GM12878 (cell line): ENCODE results near the gene SEC22C. TPM values are rescaled to one million over a fixed set of nuclear protein-coding genes. Genes with fewer than 3 reads are reported as not detected.

ENCODE experiments used
- ATAC-seq: fragments of 200-7000 bp; cut with Tn5 transposase; 3 replicates; pipeline ENCODE4 v1.9.1; 2020; ENCODE audit warnings: mild to moderate bottlenecking, moderate library complexity
- BruUV-seq: library from RNA; stranded (reverse); fragments of 400-500 nt; replicated peaks from 2 replicates; lab custom pipeline; 2021; lab: Mats Ljungman, UMichigan
- CTCF ChIA-PET: fragments of 300-600 bp; sonication (Branson Sonifier 250); formaldehyde crosslinking; extraction: SDS; loops from one replicate; lab custom pipeline; 2021; ENCODE audit warnings: inconsistent platforms; lab: Yijun Ruan, JAX
- POLR2A ChIA-PET: fragments of 350-600 bp; formaldehyde crosslinking; extraction: SDS; loops from one replicate; lab custom pipeline; 2021; ENCODE audit warnings: inconsistent platforms; lab: Charles Lee
- RAD21 ChIA-PET: fragments of 300-600 bp; sonication (Branson Sonifier 250); formaldehyde crosslinking; loops from one replicate; lab custom pipeline; 2023; ENCODE audit warnings: antibody characterized with exemption; ENCODE audit not compliant: unreplicated experiment; lab: Charles Lee
- SMC1A ChIA-PET: fragments of 300-600 bp; sonication (Branson Sonifier 250); formaldehyde crosslinking; loops from one replicate; lab custom pipeline; 2023; ENCODE audit not compliant: unreplicated experiment, uncharacterized antibody; lab: Charles Lee
- DNase-seq: peaks from one replicate; pipeline ENCODE4 v3.0.0-alpha.2; 2011; ENCODE audit warnings: low read depth, low spot score
- FAIRE-seq: peaks from 3 replicates; lab custom pipeline; 2011; peaks lifted over from hg19 to GRCh38; lab: Jason Lieb, UNC
- H2AFZ ChIP-seq: 2 replicates; pipeline ENCODE4 v1.6.0; 2011; ENCODE audit warnings: low read depth, low read length, control low read depth; ENCODE audit not compliant: control insufficient read depth
- H3K27ac ChIP-seq: 2 replicates; pipeline ENCODE4 v1.5.1; 2011; ENCODE audit warnings: control low read depth; ENCODE audit not compliant: control insufficient read depth, insufficient read depth
- H3K27me3 ChIP-seq, 2 experiments: replicated peaks in 1 of 2; 2 replicates each; pipeline versions ENCODE4 v1.6.0 to v1.6.1; 2011; ENCODE audit warnings: low read length in 1 of 2; ENCODE audit not compliant: control insufficient read depth in 2 of 2, insufficient read depth in 2 of 2
- H3K36me3 ChIP-seq, 2 experiments: 2 replicates each; pipeline ENCODE4 v1.5.1; 2011; ENCODE audit warnings: low read length in 1 of 2; ENCODE audit not compliant: control insufficient read depth in 2 of 2, insufficient read depth in 2 of 2
- H3K4me1 ChIP-seq: 2 replicates; pipeline ENCODE4 v1.6.1; 2011; ENCODE audit warnings: mild to moderate bottlenecking, low read length, moderate library complexity, mixed read lengths; ENCODE audit not compliant: control insufficient read depth, insufficient read depth
- H3K4me2 ChIP-seq: 2 replicates; pipeline ENCODE4 v1.6.0; 2011; ENCODE audit warnings: control low read depth; ENCODE audit not compliant: control insufficient read depth, insufficient read depth
- H3K4me3 ChIP-seq: fragments of 200-600 bp; sonication (generic); 2 replicates; pipeline ENCODE4 v1.5.1; 2016
- H3K79me2 ChIP-seq: 2 replicates; pipeline ENCODE4 v1.6.0; 2011; ENCODE audit warnings: low read length; ENCODE audit not compliant: control insufficient read depth, insufficient read depth
- H3K9ac ChIP-seq: 2 replicates; pipeline ENCODE4 v1.8.0; 2011; ENCODE audit warnings: low read length, control low read depth, mixed read lengths; ENCODE audit not compliant: control insufficient read depth, insufficient read depth
- H3K9me3 ChIP-seq: replicated peaks from 3 replicates; pipeline ENCODE4 v1.5.1; 2011; ENCODE audit warnings: mild to moderate bottlenecking, low read length; ENCODE audit not compliant: control insufficient read depth, insufficient read depth
- H4K20me1 ChIP-seq: 2 replicates; pipeline ENCODE4 v1.6.0; 2011; ENCODE audit not compliant: control insufficient read depth, insufficient read depth
- ASH2L ChIP-seq: fragments of 300-600, 200-600 bp; sonication (generic); IDR thresholded peaks from 2 replicates; pipeline ENCODE4 v1.6.1; 2017; ENCODE audit warnings: low read depth, mild to moderate bottlenecking, borderline replicate concordance
- BACH1 ChIP-seq: fragments of 450-650 bp; IDR thresholded peaks from 2 replicates; pipeline ENCODE4 v1.6.1; 2017; ENCODE audit warnings: mild to moderate bottlenecking, borderline replicate concordance
- CBFB ChIP-seq: IDR thresholded peaks from 2 replicates; pipeline ENCODE4 v1.6.1; 2016; ENCODE audit warnings: antibody characterized with exemption, low read depth
- ESRRA ChIP-seq: IDR thresholded peaks from 2 replicates; pipeline ENCODE4 v1.6.1; 2012; ENCODE audit warnings: mild to moderate bottlenecking, low read length, improper control_type of control experiment
- JUNB ChIP-seq: IDR thresholded peaks from 2 replicates; pipeline ENCODE4 v1.6.1; 2016; ENCODE audit warnings: antibody characterized with exemption, mild to moderate bottlenecking
- KLF5 ChIP-seq: fragments of 450-650 bp; IDR thresholded peaks from 2 replicates; pipeline ENCODE4 v1.6.1; 2014; ENCODE audit warnings: mild to moderate bottlenecking; ENCODE audit not compliant: partially characterized antibody
- MEF2A ChIP-seq: IDR thresholded peaks from 2 replicates; pipeline ENCODE4 v1.6.1; 2011; ENCODE audit warnings: low read depth, mild to moderate bottlenecking, low read length, moderate library complexity; ENCODE audit not compliant: insufficient read depth
- NFIC ChIP-seq: IDR thresholded peaks from 2 replicates; pipeline ENCODE4 v1.6.1; 2012; ENCODE audit warnings: low read depth, mild to moderate bottlenecking, inconsistent platforms, low read length, moderate library complexity
- POLR2A ChIP-seq: IDR thresholded peaks from 2 replicates; pipeline ENCODE4 v1.6.1; 2011; ENCODE audit warnings: low read depth, mild to moderate bottlenecking, low read length
- RAD51 ChIP-seq: fragments of 450-650 bp; IDR thresholded peaks from 2 replicates; pipeline ENCODE4 v1.6.1; 2016; ENCODE audit warnings: moderate library complexity, mild to moderate bottlenecking, inconsistent platforms
- SREBF1 ChIP-seq: IDR thresholded peaks from 2 replicates; pipeline ENCODE4 v1.6.1; 2012; ENCODE audit warnings: mild to moderate bottlenecking, low read length
- SUZ12 ChIP-seq: fragments of 200-600 bp; sonication (generic); IDR thresholded peaks from one replicate; pipeline ENCODE4 v1.6.1; 2018; ENCODE audit warnings: antibody characterized with exemption, mild to moderate bottlenecking; ENCODE audit not compliant: unreplicated experiment
- TCF7 ChIP-seq: IDR thresholded peaks from 2 replicates; pipeline ENCODE4 v1.6.1; 2014; ENCODE audit warnings: antibody characterized with exemption, borderline replicate concordance
- WGBS: methylation state at CpG from one replicate; pipeline ENCODE4 v1.1.6; 2016; ENCODE audit warnings: low lambda C conversion rate; ENCODE audit not compliant: insufficient replicate concordance, insufficient coverage; ENCODE audit errors: missing lambda C conversion rate; 5-methylcytosine and 5-hydroxymethylcytosine counted together
- in situ Hi-C: fragments of 300-500 bp; cut with MboI; formaldehyde crosslinking; loops from 9 replicates; pipeline ENCODE4 v1.14.3; 2018; ENCODE audit warnings: mixed read lengths
- intact Hi-C: fragments of 100-400 bp; cut with micrococcal nuclease; formaldehyde crosslinking; loops from one replicate; pipeline ENCODE4 v1.14.2; 2022; ENCODE audit not compliant: unreplicated experiment
- polyA plus RNA-seq, 11 experiments: library from polyadenylated mRNA; depleted of rRNA in 4 of 11; unstranded in 6 of 11; stranded (reverse) in 5 of 11; fragments of >200 nt; fragmentation: Nextera tagmentation in 4 of 11; fragmentation: Illumina TruSeq in 1 of 11; extraction: Ambion mirVana in 4 of 11; extraction: Trizol in 1 of 11; gene quantifications; 1 replicate in 1 of 11; 2 replicates in 10 of 11; pipeline versions ENCODE4 v1.2.1 to v1.2.3, GENCODE V29; 2011 to 2016; ENCODE audit warnings: inconsistent platforms in 2 of 11, missing spikeins in 2 of 11, low read depth in 1 of 11
- total RNA-seq, 4 experiments: library from RNA; depleted of rRNA in 3 of 4; stranded (reverse); fragments of >200 nt in 3 of 4; fragmentation: Illumina TruSeq in 1 of 4; extraction: Trizol in 1 of 4; gene quantifications; 2 replicates each; pipeline versions ENCODE4 v1.2.1 to v1.2.3, GENCODE V29; 2013 to 2021
- TF ChIP-seq, protein P1 (sequence below): IDR thresholded peaks from 2 replicates; pipeline ENCODE4 v1.6.1; 2011; ENCODE audit warnings: mild to moderate bottlenecking, low read depth, low read length, moderate library complexity; ENCODE audit not compliant: insufficient replicate concordance
- TF ChIP-seq, protein P2 (sequence below): IDR thresholded peaks from 2 replicates; pipeline ENCODE4 v1.6.1; 2012; ENCODE audit warnings: low read length, inconsistent platforms
- TF ChIP-seq, protein P3 (sequence below): fragments of 450-650 bp; IDR thresholded peaks from 2 replicates; pipeline ENCODE4 v1.6.1; 2017; ENCODE audit warnings: borderline replicate concordance

Gene SEC22C
- total and polyA plus RNA-seq, 10 of the 15 experiments (the other 5 are each of a cell fraction or from before 2014, with no cell fraction given): 15.6 to 47.0 (median 39.1) TPM

DNA sequence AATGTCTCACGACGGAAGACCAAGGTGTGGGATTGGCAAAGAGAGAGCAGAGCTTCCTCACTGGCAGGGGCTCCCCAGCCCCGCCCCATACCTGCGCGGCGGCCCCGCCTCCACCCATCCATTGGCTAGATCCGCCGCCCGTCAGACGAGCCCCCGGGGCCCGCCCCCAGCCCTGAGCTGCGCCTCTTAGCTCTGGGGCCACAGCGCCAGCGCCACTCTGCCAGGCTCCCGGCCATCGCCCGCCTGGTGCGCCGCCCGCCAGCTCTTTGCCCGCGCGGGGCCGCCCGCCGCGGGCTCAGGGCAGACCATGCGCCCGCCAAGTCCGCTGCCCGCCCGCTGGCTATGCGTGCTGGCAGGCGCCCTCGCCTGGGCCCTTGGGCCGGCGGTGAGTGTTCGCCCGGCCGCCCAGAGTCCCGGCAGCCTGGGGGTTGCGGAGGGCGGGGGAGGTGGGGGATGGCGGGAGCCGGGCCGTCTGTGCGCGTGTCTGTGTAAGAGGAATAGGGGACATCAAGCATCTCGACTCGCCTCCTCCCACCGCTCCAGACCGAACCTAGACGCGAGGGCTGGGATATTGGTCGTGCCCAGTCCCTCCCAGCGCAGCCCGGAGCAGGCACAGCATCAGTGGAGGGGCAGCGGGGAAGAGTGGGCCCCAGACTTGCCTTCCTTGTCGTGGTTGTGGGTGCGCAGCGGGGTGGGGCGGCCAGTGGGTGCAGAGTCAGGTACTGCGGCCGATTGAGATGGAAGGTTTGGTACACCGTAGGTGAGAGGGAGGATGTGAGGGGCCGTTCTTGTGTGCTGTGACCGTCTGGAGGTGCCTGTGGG lies 79.1 kb downstream of the SEC22C start, which contains the start of gene VIPR1:
Gene VIPR1 (plus strand): TSS at position 215 of the 822 bp plus-strand sequence. CDS start 93 bp downstream, at position 308.
- POLR2A ChIA-PET: no interaction called here
- RAD21 ChIA-PET: interaction anchor here (1.1 kb wide), 1 partner anchor 13 kb away, joined by 5 read pairs; no protein-coding TSS in a partner anchor
- DNase-seq (no peak), FAIRE-seq (no peak), ATAC-seq (peak; percentile 97)
- Histone ChIP-seq H3K36me3 (no peaks in the 10 kb centered on the region), H4K20me1 (no peaks in the 10 kb centered on the region), H3K4me2 (peak within 1 kb of the TSS; percentile 100), H3K9me3 (no peaks in the 10 kb centered on the region), H3K79me2 (no peaks in the 10 kb centered on the region), H3K4me1 (peaks cover 6% of the 10 kb centered on the region; the same call in 1 of the 2 replicates), H3K27me3 (peaks cover 6 to 13% of the 10 kb centered on the region in 2 experiments), H2AFZ (peak within 1 kb of the TSS; percentile 94), H3K9ac (no peak within 1 kb of the TSS; the same call in 1 of the 2 replicates), H3K27ac (no peak within 1 kb of the TSS), H3K4me3 (peak within 1 kb of the TSS; percentile 87)
- SMC1A ChIA-PET: no interaction called here
- intact Hi-C loops: no loop called here
- in situ Hi-C loops: no loop called here
- BruUV-seq: no TSS peak
- WGBS: 23% methylated on average over 69 of the region's 69 CpGs
- CTCF ChIA-PET: interaction anchor here (0.9 to 2.0 kb wide), 3 partner anchors 11 to 257 kb away, joined by 3 to 4 read pairs (median 3); no protein-coding TSS in a partner anchor
- TF ChIP-seq ESRRA (no peak), ASH2L (no peak), BACH1 (no peak), CBFB (no peak), KLF5 (no peak), TCF7 (no peak), RAD51 (no peak), NFIC (no peak), SREBF1 (no peak), JUNB (no peak), POLR2A (peak; percentile 47; the same call in 1 of the 2 replicates), SUZ12 (no peak), MEF2A (no peak)
- TF ChIP-seq, protein P1, sequence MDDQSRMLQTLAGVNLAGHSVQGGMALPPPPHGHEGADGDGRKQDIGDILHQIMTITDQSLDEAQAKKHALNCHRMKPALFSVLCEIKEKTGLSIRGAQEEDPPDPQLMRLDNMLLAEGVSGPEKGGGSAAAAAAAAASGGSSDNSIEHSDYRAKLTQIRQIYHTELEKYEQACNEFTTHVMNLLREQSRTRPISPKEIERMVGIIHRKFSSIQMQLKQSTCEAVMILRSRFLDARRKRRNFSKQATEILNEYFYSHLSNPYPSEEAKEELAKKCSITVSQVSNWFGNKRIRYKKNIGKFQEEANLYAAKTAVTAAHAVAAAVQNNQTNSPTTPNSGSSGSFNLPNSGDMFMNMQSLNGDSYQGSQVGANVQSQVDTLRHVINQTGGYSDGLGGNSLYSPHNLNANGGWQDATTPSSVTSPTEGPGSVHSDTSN: peak; percentile 96
- TF ChIP-seq, protein P2, sequence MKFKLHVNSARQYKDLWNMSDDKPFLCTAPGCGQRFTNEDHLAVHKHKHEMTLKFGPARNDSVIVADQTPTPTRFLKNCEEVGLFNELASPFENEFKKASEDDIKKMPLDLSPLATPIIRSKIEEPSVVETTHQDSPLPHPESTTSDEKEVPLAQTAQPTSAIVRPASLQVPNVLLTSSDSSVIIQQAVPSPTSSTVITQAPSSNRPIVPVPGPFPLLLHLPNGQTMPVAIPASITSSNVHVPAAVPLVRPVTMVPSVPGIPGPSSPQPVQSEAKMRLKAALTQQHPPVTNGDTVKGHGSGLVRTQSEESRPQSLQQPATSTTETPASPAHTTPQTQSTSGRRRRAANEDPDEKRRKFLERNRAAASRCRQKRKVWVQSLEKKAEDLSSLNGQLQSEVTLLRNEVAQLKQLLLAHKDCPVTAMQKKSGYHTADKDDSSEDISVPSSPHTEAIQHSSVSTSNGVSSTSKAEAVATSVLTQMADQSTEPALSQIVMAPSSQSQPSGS: no peak
- TF ChIP-seq, protein P3, sequence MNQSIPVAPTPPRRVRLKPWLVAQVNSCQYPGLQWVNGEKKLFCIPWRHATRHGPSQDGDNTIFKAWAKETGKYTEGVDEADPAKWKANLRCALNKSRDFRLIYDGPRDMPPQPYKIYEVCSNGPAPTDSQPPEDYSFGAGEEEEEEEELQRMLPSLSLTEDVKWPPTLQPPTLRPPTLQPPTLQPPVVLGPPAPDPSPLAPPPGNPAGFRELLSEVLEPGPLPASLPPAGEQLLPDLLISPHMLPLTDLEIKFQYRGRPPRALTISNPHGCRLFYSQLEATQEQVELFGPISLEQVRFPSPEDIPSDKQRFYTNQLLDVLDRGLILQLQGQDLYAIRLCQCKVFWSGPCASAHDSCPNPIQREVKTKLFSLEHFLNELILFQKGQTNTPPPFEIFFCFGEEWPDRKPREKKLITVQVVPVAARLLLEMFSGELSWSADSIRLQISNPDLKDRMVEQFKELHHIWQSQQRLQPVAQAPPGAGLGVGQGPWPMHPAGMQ: no peak
